Heart left ventricle (tissue), 16 donors: ENCODE data around the gene SFTPD. TPM values are rescaled to one million over a fixed set of nuclear protein-coding genes. Genes with fewer than 3 reads are reported as not detected.

Experiments
- ATAC-seq, 4 donors: fragments of 200-7000 bp; cut with Tn5 transposase; one replicate each; pipeline ENCODE4 v1.9.1; 2020 to 2022; ENCODE audit warnings: moderate library complexity in 4 of 4, mild to moderate bottlenecking in 3 of 4, moderate number of reproducible peaks in 1 of 4
- DNase-seq, 5 donors: peaks; one replicate each; pipeline ENCODE4 v3.0.0-alpha.2; 2020
- H3K27ac ChIP-seq, 12 donors: fragments of 200-600 bp; sonication (generic) in 4 of 12; one replicate each; pipeline versions ENCODE4 v1.5.0 to v1.8.0; 2016 to 2022; ENCODE audit warnings: mild to moderate bottlenecking in 2 of 12
- H3K27me3 ChIP-seq, 9 donors: fragments of 200-600 bp; sonication (generic) in 2 of 9; one replicate each; pipeline versions ENCODE4 v1.5.1 to v1.8.0; 2016 to 2022; ENCODE audit warnings: mild to moderate bottlenecking in 3 of 9
- H3K36me3 ChIP-seq, 9 donors: fragments of 200-600 bp; sonication (generic) in 2 of 9; one replicate each; pipeline versions ENCODE4 v1.5.0 to v1.8.0; 2018 to 2022; ENCODE audit warnings: mild to moderate bottlenecking in 2 of 9
- H3K4me1 ChIP-seq, 12 donors: fragments of 200-600 bp; sonication (generic) in 4 of 12; one replicate each; pipeline versions ENCODE4 v1.5.0 to v1.8.0; 2016 to 2022; ENCODE audit warnings: mild to moderate bottlenecking in 3 of 12
- H3K4me3 ChIP-seq, 12 donors: fragments of 200-600 bp; sonication (generic) in 4 of 12; one replicate each; pipeline versions ENCODE4 v1.5.0 to v1.8.0; 2017 to 2022; ENCODE audit warnings: mild to moderate bottlenecking in 9 of 12, moderate library complexity in 4 of 12
- H3K9me3 ChIP-seq, 12 donors: fragments of 200-600 bp; sonication (generic) in 4 of 12; one replicate each; pipeline versions ENCODE4 v1.5.0 to v1.8.0; 2016 to 2022; ENCODE audit warnings: mild to moderate bottlenecking in 1 of 12
- CTCF ChIP-seq, 12 donors: fragments of 200-600 bp; sonication (generic) in 4 of 12; IDR thresholded peaks; one replicate each; pipeline versions ENCODE4 v1.5.0 to v1.8.0; 2018 to 2022; ENCODE audit warnings: antibody characterized with exemption in 12 of 12, mild to moderate bottlenecking in 5 of 12
- POLR2A ChIP-seq, 2 donors: fragments of 450-650 bp; IDR thresholded peaks; one replicate each; pipeline ENCODE4 v1.6.1; 2017; ENCODE audit warnings: antibody characterized with exemption in 2 of 2, mild to moderate bottlenecking in 2 of 2, moderate library complexity in 2 of 2
- WGBS, 4 donors: extraction: QIAGEN DNeasy Blood & Tissue Kit in 2 of 4; methylation state at CpG; one replicate each; pipeline versions ENCODE4 v1.1.5 to v1.1.7; 2013 to 2018; 5-methylcytosine and 5-hydroxymethylcytosine counted together
- intact Hi-C, 10 donors: fragments of 100-400 bp; cut with DNase I; formaldehyde crosslinking; loops; one replicate each; pipeline versions ENCODE4 v1.11.1 to v1.14.2; 2022
- polyA plus RNA-seq, 2 donors: library from polyadenylated mRNA; stranded (reverse); fragments of 200-250 nt; gene quantifications; one replicate each; pipeline ENCODE4 v1.2.3, GENCODE V29; 2013
- total RNA-seq, 9 donors: library from RNA; depleted of rRNA in 2 of 9; stranded (reverse); fragments of >200 nt in 2 of 9; fragmentation: NEBNext Ultra II Directional in 3 of 9; extraction: Animal tissue kit (Norgen Biotek cat#: 25700) in 3 of 9; gene quantifications; one replicate each; pipeline versions ENCODE4 v1.1.0 to v1.2.4, GENCODE V29; 2016 to 2023
- donor health status: ischemic (EF 13 %, LVEDD 7.1; RV severe dilation, severe dysfunction).
- donor health status: healthy with polysubstance abuse.
- donor health status: DM: no; HTN: yes; CAD: no.
- donor health status: DM: no; HTN: no; CAD: no.
- donor health status: ischemic (EF 25% LVEDD 6.9; RV normal size, moderate dysfunction).
- donor health status: ischemic (EF 25% LVEDD 5.7; RV mildly dilated, moderate dysfunction).
- donor health status: healthy.
- donor health status: DM: yes; HTN: yes; CAD: no.
- donor health status: ischemic (EF 35%, LVEDD 5.7; RV mildly dilated, moderate dysfunction).
- donor health status: nonischemic (EF 11% LVEDD 7.7; RV severe dilation, severe dysfunction).
- donor health status: DM: yes; HTN: yes; CAD: no.
- donor health status: PGD.
- donor health status: ischemic (EF 29% LVEDD 5.4; RV normal size, mild dysfunction).
- donor health status: nonischemic (EF 23%, LVEDD 6.1; RV moderate dilation, normal function).

Gene SFTPD
- total and polyA plus RNA-seq, 11 donors = 0.12 to 1.9 (median 1.0) TPM; not detected in 1

GRCh38 chr10:79979976-79980687 lies 31.2 kb upstream of the SFTPD start:
- Histone ChIP-seq H3K4me3 (no peak overlapping the region), H3K36me3 (no peaks in the 10 kb centered on the region), H3K27me3 (peaks cover 0 to 32% (median 0%) of the 10 kb centered on the region in 9 donors), H3K27ac (peak overlapping the region in 7 of 12 donors; percentile 5 to 92 (median 38)), H3K4me1 (peaks cover 0 to 38% (median 13%) of the 10 kb centered on the region in 12 donors), H3K9me3 (peaks cover 0 to 7% (median 0%) of the 10 kb centered on the region in 12 donors)
- intact Hi-C loops = loop anchor here in 1 of 10 donors (10.0 kb wide), 1 partner anchor 65 kb away; no protein-coding TSS in a partner anchor
- TF ChIP-seq POLR2A (IDR thresholded peaks at IDR 0.05) = no peak
- no peak for TF ChIP-seq CTCF (IDR thresholded peaks at IDR 0.05)
- ATAC-seq = peak in 1 of 4 donors; percentile 62
- no peak for DNase-seq
- WGBS, 4 donors = 85 to 94% (median 91%) methylated on average over 2 of the region's 2 CpGs

- Histone ChIP-seq H3K9me3 (peaks cover 0 to 7% (median 0%) of the 10 kb centered on the region in 12 donors), H3K36me3 (no peaks in the 10 kb centered on the region), H3K27ac (peak overlapping the region in 4 of 12 donors; percentile 15 to 92 (median 64)), H3K4me3 (no peak overlapping the region), H3K27me3 (peaks cover 0 to 32% (median 0%) of the 10 kb centered on the region in 9 donors), H3K4me1 (peaks cover 0 to 38% (median 13%) of the 10 kb centered on the region in 12 donors)
- ATAC-seq (peak in 1 of 4 donors; percentile 33), DNase-seq (no peak)
- no peak for TF ChIP-seq POLR2A (IDR thresholded peaks at IDR 0.05)
- no peak for TF ChIP-seq CTCF (IDR thresholded peaks at IDR 0.05)
- intact Hi-C loops = no loop called here
- 59 to 85% (median 71%) methylated on average over 3 of the region's 3 CpGs for WGBS, 4 donors
These were observed 30.5 kb upstream of the SFTPD start for GRCh38 chr10:79979310-79979975.

- WGBS, 4 donors = 68 to 82% (median 80%) methylated on average over 2 of the region's 2 CpGs
- no peaks in the 10 kb centered on the region for H3K36me3 ChIP-seq
- peaks cover 0 to 16% (median 0%) of the 10 kb centered on the region in 9 donors for H3K27me3 ChIP-seq
- no peak for DNase-seq
- no peak overlapping the region for H3K27ac ChIP-seq
- no peak for TF ChIP-seq CTCF (IDR thresholded peaks at IDR 0.05)
- no peak for TF ChIP-seq POLR2A (IDR thresholded peaks at IDR 0.05)
- ATAC-seq = no peak
- peaks cover 0 to 24% (median 7%) of the 10 kb centered on the region in 12 donors for H3K4me1 ChIP-seq
- H3K4me3 ChIP-seq = no peak overlapping the region
- intact Hi-C loops = no loop called here
- H3K9me3 ChIP-seq = peaks cover 0 to 7% (median 0%) of the 10 kb centered on the region in 12 donors
These were observed 28.1 kb upstream of the SFTPD start for GRCh38 chr10:79976999-79977398.

- Histone ChIP-seq H3K27ac (no peak overlapping the region), H3K4me1 (peaks cover 0 to 7% (median 0%) of the 10 kb centered on the region in 12 donors), H3K36me3 (no peaks in the 10 kb centered on the region), H3K9me3 (peaks cover 0 to 15% (median 2%) of the 10 kb centered on the region in 12 donors), H3K4me3 (no peak overlapping the region), H3K27me3 (no peaks in the 10 kb centered on the region)
- no peak for ATAC-seq
- DNase-seq = no peak
- intact Hi-C loops = no loop called here
- TF ChIP-seq CTCF (IDR thresholded peaks at IDR 0.05) (no peak), POLR2A (IDR thresholded peaks at IDR 0.05) (no peak)
These were observed 21.2 kb upstream of the SFTPD start for GRCh38 chr10:79970062-79970461.
